GM23338 (cell line): ENCODE measurements around the gene BSND. TPM values are rescaled to one million over a fixed set of nuclear protein-coding genes. Genes with fewer than 3 reads are reported as not detected.

Experiments
- ATAC-seq: fragments of 200-7000 bp; cut with Tn5 transposase; 3 replicates; pipeline ENCODE4 v1.9.1; 2020
- DNase-seq: peaks from one replicate; pipeline ENCODE4 v3.0.0-alpha.2; 2015; ENCODE audit warnings: low spot score
- H2AFZ ChIP-seq: fragments of 200-600 bp; sonication (generic); 2 replicates; pipeline ENCODE4 v1.8.0; 2016; ENCODE audit warnings: antibody characterized with exemption, mild to moderate bottlenecking, moderate library complexity
- H3F3A ChIP-seq: fragments of 200-600 bp; sonication (generic); replicated peaks from 2 replicates; pipeline ENCODE4 v1.8.0; 2017; ENCODE audit warnings: antibody characterized with exemption, mixed run types, low read depth
- H3K27ac ChIP-seq: fragments of 200-600 bp; sonication (generic); 2 replicates; pipeline ENCODE4 v1.6.1; 2016; ENCODE audit warnings: low read depth
- H3K27me3 ChIP-seq: fragments of 200-600 bp; sonication (generic); 2 replicates; pipeline ENCODE4 v1.8.0; 2016; ENCODE audit warnings: mild to moderate bottlenecking, mixed run types, moderate library complexity; ENCODE audit not compliant: insufficient read depth
- H3K36me3 ChIP-seq: fragments of 200-600 bp; sonication (generic); 2 replicates; pipeline ENCODE4 v1.8.0; 2016; ENCODE audit warnings: mild to moderate bottlenecking; ENCODE audit not compliant: insufficient read depth
- H3K4me1 ChIP-seq: fragments of 200-600 bp; sonication (generic); 2 replicates; pipeline ENCODE4 v1.8.0; 2016; ENCODE audit warnings: mild to moderate bottlenecking, moderate library complexity; ENCODE audit not compliant: insufficient read depth
- H3K4me2 ChIP-seq: fragments of 200-600 bp; sonication (generic); 2 replicates; pipeline ENCODE4 v1.7.1; 2017; ENCODE audit warnings: mixed run types
- H3K4me3 ChIP-seq: fragments of 200-600 bp; sonication (generic); 2 replicates; pipeline ENCODE4 v1.6.1; 2016; ENCODE audit warnings: mixed run types
- H3K79me2 ChIP-seq: fragments of 200-600 bp; sonication (generic); replicated peaks from 2 replicates; pipeline ENCODE4 v1.8.0; 2017; ENCODE audit warnings: mild to moderate bottlenecking; ENCODE audit not compliant: insufficient read depth
- H3K9me2 ChIP-seq: fragments of 200-600 bp; sonication (generic); 2 replicates; pipeline ENCODE4 v1.8.0; 2017; ENCODE audit not compliant: insufficient read depth
- H4K20me1 ChIP-seq: fragments of 200-600 bp; sonication (generic); replicated peaks from 2 replicates; pipeline ENCODE4 v1.8.0; 2017; ENCODE audit warnings: mild to moderate bottlenecking; ENCODE audit not compliant: insufficient read depth
- H3K27ac Mint-ChIP-seq: 2 replicates; pipeline ENCODE4 v1.8.0; 2020; ENCODE audit warnings: inconsistent platforms, mild to moderate bottlenecking, moderate library complexity, mixed read lengths
- H3K27me3 Mint-ChIP-seq: 3 replicates; pipeline ENCODE4 v1.8.0; 2022; ENCODE audit warnings: low read depth, mild to moderate bottlenecking, moderate library complexity, mixed read lengths, inconsistent platforms; ENCODE audit not compliant: insufficient read depth, poor library complexity
- H3K36me3 Mint-ChIP-seq: 3 replicates; pipeline ENCODE4 v1.8.0; 2021; ENCODE audit warnings: low read depth, mild to moderate bottlenecking, inconsistent platforms, moderate library complexity, mixed read lengths
- H3K4me1 Mint-ChIP-seq: 3 replicates; pipeline ENCODE4 v1.8.0; 2020; ENCODE audit warnings: mild to moderate bottlenecking, inconsistent platforms, mixed read lengths
- H3K4me3 Mint-ChIP-seq: 3 replicates; pipeline ENCODE4 v1.8.0; 2021; ENCODE audit warnings: moderate library complexity, mild to moderate bottlenecking, inconsistent platforms, mixed read lengths
- H3K9me3 Mint-ChIP-seq: 3 replicates; pipeline ENCODE4 v1.8.0; 2020; ENCODE audit warnings: moderate library complexity, mild to moderate bottlenecking, inconsistent platforms, mixed read lengths
- CREB1 ChIP-seq: fragments of 250-450 bp; sonication (Bioruptor Pico); IDR thresholded peaks from 2 replicates; pipeline ENCODE4 v1.5.0; 2020; ENCODE audit warnings: low read depth, mild to moderate bottlenecking, moderate library complexity
- ETS1 ChIP-seq: IDR thresholded peaks from 2 replicates; pipeline ENCODE4 v1.6.1; 2016; ENCODE audit warnings: antibody characterized with exemption
- POLR2AphosphoS5 ChIP-seq: IDR thresholded peaks from 2 replicates; pipeline ENCODE4 v1.6.1; 2016; ENCODE audit warnings: antibody characterized with exemption, low read depth
- ZNF331 ChIP-seq: fragments of 250-450 bp; sonication (Bioruptor Pico); IDR thresholded peaks from 2 replicates; pipeline ENCODE4 v1.5.0; 2020; ENCODE audit warnings: low read depth, mild to moderate bottlenecking, moderate library complexity
- ZNF462 ChIP-seq: fragments of 250-450 bp; sonication (Bioruptor Pico); IDR thresholded peaks from 2 replicates; pipeline ENCODE4 v1.5.0; 2020; ENCODE audit warnings: mild to moderate bottlenecking, moderate library complexity
- polyA plus RNA-seq: library from polyadenylated mRNA; unstranded; fragments of >200 nt; fragmentation: Nextera tagmentation; extraction: Ambion mirVana; gene quantifications from 2 replicates; pipeline ENCODE4 v1.2.1, GENCODE V29; 2016
- total RNA-seq: library from RNA; depleted of rRNA; stranded (reverse); fragments of >200 nt; shearing (Covaris generic); gene quantifications from 2 replicates; pipeline ENCODE4 v1.2.3, GENCODE V29; 2014

The BSND gene
- total and polyA plus RNA-seq, 2 experiments from 2014 or later = 0.55 to 1.4 TPM

GRCh38 chr1:55015731-55016620 lies 17.2 kb downstream of the BSND start:
- no peak overlapping the region for H3K27ac ChIP-seq
- DNase-seq = no peak
- H2AFZ ChIP-seq = no peak overlapping the region
- H3K36me3 ChIP-seq = no peaks in the 10 kb centered on the region
- no peaks in the 10 kb centered on the region for H3K79me2 ChIP-seq
- TF ChIP-seq ZNF331 (no peak), POLR2AphosphoS5 (no peak), ZNF462 (no peak), ETS1 (no peak), CREB1 (CRISPR knock-in tag) (no peak)
- H3K4me1 Mint-ChIP-seq = peaks cover 7% of the 10 kb centered on the region
- H3K27ac Mint-ChIP-seq = no peak overlapping the region
- peaks cover 12% of the 10 kb centered on the region for H3K27me3 Mint-ChIP-seq
- no peaks in the 10 kb centered on the region for H3K27me3 ChIP-seq
- no peak overlapping the region for H3K4me2 ChIP-seq
- no peaks in the 10 kb centered on the region for H3K9me3 Mint-ChIP-seq
- H3K4me3 Mint-ChIP-seq = no peak overlapping the region
- peaks cover 14% of the 10 kb centered on the region; the same call in 1 of the 2 replicates for H3K4me1 ChIP-seq
- no peak for ATAC-seq
- H3K9me2 ChIP-seq = no peaks in the 10 kb centered on the region
- H3K36me3 Mint-ChIP-seq = no peaks in the 10 kb centered on the region
- no peaks in the 10 kb centered on the region for H3F3A ChIP-seq
- H4K20me1 ChIP-seq = no peaks in the 10 kb centered on the region
- H3K4me3 ChIP-seq = no peak overlapping the region
